Tibial artery (tissue), 4 donors: ENCODE results near the gene TMC3.
"Not testable (repeated sequence)": the region's sequence is repeated elsewhere in the genome, so short reads cannot be mapped to it uniquely, and the experiment has no call there.

ENCODE experiments used
- DNase-seq, 2 donors: peaks; one replicate each; pipeline ENCODE4 v3.0.0-alpha.2; 2019
- H3K27ac ChIP-seq, 2 donors: fragments of 200-600 bp; sonication (generic) in 1 of 2; 1 replicate in 1 of 2; 2 replicates in 1 of 2; pipeline ENCODE4 v1.5.1; 2018 to 2019; ENCODE audit warnings: mild to moderate bottlenecking in 1 of 2
- H3K27me3 ChIP-seq, 2 donors: fragments of 200-600 bp; sonication (generic) in 1 of 2; one replicate each; pipeline versions ENCODE4 v1.5.1 to v1.6.0; 2016 to 2019
- H3K36me3 ChIP-seq, 3 donors: fragments of 200-600 bp; sonication (generic) in 2 of 3; one replicate each; pipeline ENCODE4 v1.5.1; 2016 to 2019; ENCODE audit warnings: mild to moderate bottlenecking in 2 of 3
- H3K4me1 ChIP-seq, 4 donors: fragments of 200-600 bp; sonication (generic) in 2 of 4; 1 replicate in 3 of 4; 2 replicates in 1 of 4; pipeline ENCODE4 v1.5.1; 2016 to 2019
- H3K4me3 ChIP-seq, 2 donors: fragments of 200-600 bp; sonication (generic) in 1 of 2; 1 replicate in 1 of 2; 2 replicates in 1 of 2; pipeline ENCODE4 v1.5.1; 2018 to 2019; ENCODE audit warnings: mild to moderate bottlenecking in 2 of 2
- H3K9me3 ChIP-seq, 3 donors: fragments of 200-600 bp; sonication (generic) in 1 of 3; one replicate each; pipeline ENCODE4 v1.5.1; 2016 to 2019
- intact Hi-C: fragments of 100-400 bp; cut with DNase I; formaldehyde crosslinking; loops from one replicate; pipeline ENCODE4 v1.15.0; 2023; ENCODE audit warnings: low total_unique reads
- TF ChIP-seq, protein P1 (sequence below), 2 experiments: fragments of 200-600 bp in 1 of 2; fragments of 450-650 bp in 1 of 2; IDR thresholded peaks; one replicate each; pipeline ENCODE4 v1.5.1; 2017 to 2019; ENCODE audit warnings: antibody characterized with exemption in 2 of 2, mild to moderate bottlenecking in 1 of 2, moderate library complexity in 1 of 2

Gene TMC3

DNA sequence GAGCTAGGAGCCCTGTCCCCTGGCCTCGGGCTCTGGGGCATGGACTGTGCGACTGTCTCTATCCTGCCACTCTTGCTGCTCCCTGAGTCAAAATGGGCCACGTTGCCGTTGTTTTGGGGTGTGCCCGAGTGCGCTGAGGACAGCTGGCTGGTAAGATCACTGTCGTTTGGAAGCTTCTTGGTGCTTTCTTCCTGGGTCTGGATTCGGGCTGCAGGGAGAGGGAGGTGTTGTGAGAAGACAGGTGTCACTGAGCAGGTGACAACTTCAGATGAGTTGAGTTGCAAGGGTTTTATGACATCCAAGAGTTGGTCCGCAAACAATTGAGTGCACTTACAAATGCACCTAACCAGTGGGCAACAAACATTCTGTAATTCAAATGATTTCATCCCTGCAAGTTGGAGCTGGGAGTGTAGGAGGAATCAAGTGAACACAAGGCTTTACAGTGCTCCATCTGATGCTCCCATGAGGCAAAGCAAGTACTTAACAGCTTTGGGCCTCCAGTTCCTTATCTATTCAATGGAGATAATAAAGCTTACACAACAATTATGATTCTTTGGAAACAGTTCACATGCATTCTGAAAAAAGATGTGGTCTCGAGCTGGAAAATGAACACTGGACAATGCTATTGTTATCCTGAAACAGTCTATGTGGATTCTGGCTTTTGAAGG lies 39.1 kb downstream of the TMC3 start:
- no peak for DNase-seq
- H3K36me3 ChIP-seq: no peaks in the 10 kb centered on the region

GRCh38 chr15:81333363-81333762 lies 40.6 kb downstream of the TMC3 start:
- intact Hi-C loops: no loop called here
- no peak overlapping the region for H3K4me3 ChIP-seq

More for the DNA sequence above, 39.1 kb downstream of the TMC3 start:
- TF ChIP-seq, protein P1, sequence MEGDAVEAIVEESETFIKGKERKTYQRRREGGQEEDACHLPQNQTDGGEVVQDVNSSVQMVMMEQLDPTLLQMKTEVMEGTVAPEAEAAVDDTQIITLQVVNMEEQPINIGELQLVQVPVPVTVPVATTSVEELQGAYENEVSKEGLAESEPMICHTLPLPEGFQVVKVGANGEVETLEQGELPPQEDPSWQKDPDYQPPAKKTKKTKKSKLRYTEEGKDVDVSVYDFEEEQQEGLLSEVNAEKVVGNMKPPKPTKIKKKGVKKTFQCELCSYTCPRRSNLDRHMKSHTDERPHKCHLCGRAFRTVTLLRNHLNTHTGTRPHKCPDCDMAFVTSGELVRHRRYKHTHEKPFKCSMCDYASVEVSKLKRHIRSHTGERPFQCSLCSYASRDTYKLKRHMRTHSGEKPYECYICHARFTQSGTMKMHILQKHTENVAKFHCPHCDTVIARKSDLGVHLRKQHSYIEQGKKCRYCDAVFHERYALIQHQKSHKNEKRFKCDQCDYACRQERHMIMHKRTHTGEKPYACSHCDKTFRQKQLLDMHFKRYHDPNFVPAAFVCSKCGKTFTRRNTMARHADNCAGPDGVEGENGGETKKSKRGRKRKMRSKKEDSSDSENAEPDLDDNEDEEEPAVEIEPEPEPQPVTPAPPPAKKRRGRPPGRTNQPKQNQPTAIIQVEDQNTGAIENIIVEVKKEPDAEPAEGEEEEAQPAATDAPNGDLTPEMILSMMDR (IDR thresholded peaks at IDR 0.05): no peak
- intact Hi-C loops: no loop called here
- peaks cover 0 to 30% (median 21%) of the 10 kb centered on the region in 4 donors for H3K4me1 ChIP-seq
- no peaks in the 10 kb centered on the region for H3K9me3 ChIP-seq
- H3K27me3 ChIP-seq: no peaks in the 10 kb centered on the region
- H3K27ac ChIP-seq: no peak overlapping the region
- no peak overlapping the region for H3K4me3 ChIP-seq

GRCh38 chr15:81332326-81332725 lies 41.7 kb downstream of the TMC3 start:
- H3K4me3 ChIP-seq: no peak overlapping the region
- H3K27ac ChIP-seq: no peak overlapping the region
- H3K9me3 ChIP-seq: no peaks in the 10 kb centered on the region
- H3K4me1 ChIP-seq: peaks cover 0 to 7% (median 4%) of the 10 kb centered on the region in 4 donors
- no peak for DNase-seq
- H3K36me3 ChIP-seq: no peaks in the 10 kb centered on the region
- TF ChIP-seq, protein P1 (IDR thresholded peaks at IDR 0.05): no peak
- H3K27me3 ChIP-seq: no peaks in the 10 kb centered on the region
- intact Hi-C loops: no loop called here

More at GRCh38 chr15:81333363-81333762, 40.6 kb downstream of the TMC3 start:
- Histone ChIP-seq H3K27me3 (no peaks in the 10 kb centered on the region), H3K36me3 (no peaks in the 10 kb centered on the region), H3K9me3 (no peaks in the 10 kb centered on the region), H3K27ac (no peak overlapping the region), H3K4me1 (peaks cover 0 to 17% (median 14%) of the 10 kb centered on the region in 4 donors)
- DNase-seq: no peak
- TF ChIP-seq, protein P1 (IDR thresholded peaks at IDR 0.05): no peak

DNA sequence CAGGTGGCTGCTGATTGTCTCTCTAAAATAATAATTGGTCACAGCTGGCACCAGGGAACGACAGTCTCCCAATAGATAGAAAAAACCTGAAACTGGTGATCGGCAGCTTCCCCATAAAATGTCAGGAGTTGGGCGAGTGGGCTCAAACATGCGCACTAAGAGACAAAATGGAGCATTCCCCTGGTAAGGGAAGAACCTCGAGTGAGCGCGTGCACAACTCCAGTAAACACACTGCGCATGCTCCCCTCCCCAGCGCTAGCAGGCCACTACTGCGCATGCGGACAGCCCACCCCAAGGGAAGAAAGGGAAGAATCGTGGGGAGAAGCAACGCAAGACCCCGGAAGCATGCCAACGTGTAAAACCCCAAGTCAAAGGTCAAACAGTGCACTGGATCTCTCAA lies 42.4 kb downstream of the TMC3 start:
- Histone ChIP-seq H3K27ac (no peak overlapping the region), H3K4me1 (no peaks in the 10 kb centered on the region), H3K4me3 (no peak overlapping the region), H3K9me3 (no peaks in the 10 kb centered on the region), H3K36me3 (no peaks in the 10 kb centered on the region), H3K27me3 (no peaks in the 10 kb centered on the region)
- intact Hi-C loops: no loop called here
- TF ChIP-seq, protein P1 (IDR thresholded peaks at IDR 0.05): no peak
- DNase-seq: no peak

- intact Hi-C loops, DNase-seq, H3K27me3 ChIP-seq, H3K4me3 ChIP-seq, H3K9me3 ChIP-seq, H3K36me3 ChIP-seq, H3K27ac ChIP-seq, H3K4me1 ChIP-seq: not testable (repeated sequence)
Observed at GRCh38 chr15:81331141-81331540, 42.9 kb downstream of the TMC3 start.

GRCh38 chr15:81330366-81331090 lies 43.5 kb downstream of the TMC3 start:
- TF ChIP-seq, protein P1 (IDR thresholded peaks at IDR 0.05): no peak
- H3K4me3 ChIP-seq: no peak overlapping the region
- no peaks in the 10 kb centered on the region for H3K9me3 ChIP-seq
- H3K27me3 ChIP-seq: no peaks in the 10 kb centered on the region
- DNase-seq: no peak
- no peak overlapping the region for H3K27ac ChIP-seq
- H3K36me3 ChIP-seq: no peaks in the 10 kb centered on the region
- H3K4me1 ChIP-seq: no peaks in the 10 kb centered on the region
- intact Hi-C loops: no loop called here
